Left ventricle myocardium inferior (tissue), 1 donor: ENCODE measurements around the gene PIPOX. TPM values are rescaled to one million over a fixed set of nuclear protein-coding genes. Genes with fewer than 3 reads are reported as not detected.

Source experiments
- DNase-seq: peaks from one replicate; pipeline ENCODE4 v3.0.0-alpha.2; 2020
- H3K27ac ChIP-seq: fragments of 200-600 bp; replicated peaks from 2 replicates; pipeline ENCODE4 v1.8.0; 2021
- H3K27me3 ChIP-seq: fragments of 200-600 bp; 2 replicates; pipeline ENCODE4 v1.8.0; 2021; ENCODE audit warnings: low read depth
- H3K36me3 ChIP-seq: fragments of 200-600 bp; 2 replicates; pipeline ENCODE4 v1.8.0; 2021
- H3K4me1 ChIP-seq: fragments of 200-600 bp; 2 replicates; pipeline ENCODE4 v1.8.0; 2021
- H3K4me3 ChIP-seq: fragments of 200-600 bp; 2 replicates; pipeline ENCODE4 v1.8.0; 2021; ENCODE audit warnings: mild to moderate bottlenecking, moderate library complexity
- H3K9me3 ChIP-seq: fragments of 200-600 bp; replicated peaks from 2 replicates; pipeline ENCODE4 v1.8.0; 2021
- intact Hi-C: fragments of 100-400 bp; cut with micrococcal nuclease; formaldehyde crosslinking; loops from one replicate; pipeline ENCODE4 v1.11.0; 2022
- total RNA-seq: library from RNA; stranded (reverse); fragmentation: NEBNext Ultra II Directional; extraction: Animal tissue kit (Norgen Biotek cat#: 25700); gene quantifications from one replicate; pipeline ENCODE4 v1.2.1, GENCODE V29; 2021
- TF ChIP-seq, protein P1 (sequence below): fragments of 200-600 bp; IDR thresholded peaks from 2 replicates; pipeline ENCODE4 v1.8.0; 2021; ENCODE audit warnings: antibody characterized with exemption, mild to moderate bottlenecking, borderline replicate concordance
- donor health status: DM: no; HTN: yes; CAD: no; lungs with severe emphysema.

The PIPOX gene
- total RNA-seq, 1 donor from 2014 or later = 0.60 TPM

DNA sequence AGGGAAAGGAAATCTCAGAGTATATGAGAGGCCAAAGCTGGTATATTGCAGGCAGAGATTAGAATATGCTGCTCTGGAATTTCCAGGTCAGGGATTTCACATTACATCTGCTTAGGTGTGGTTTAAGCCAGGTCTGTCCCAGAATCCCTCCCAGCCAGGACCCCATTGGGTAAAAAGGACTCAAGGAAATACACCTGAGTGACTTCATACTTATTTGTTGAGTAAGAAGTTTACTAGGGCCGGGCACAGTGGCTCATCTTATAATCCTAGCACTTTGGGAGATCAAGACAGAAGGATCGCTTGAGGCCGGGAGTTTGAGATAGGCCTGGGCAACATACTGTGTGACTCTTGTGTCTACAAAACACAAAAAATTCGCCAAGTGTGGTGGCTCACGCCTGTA lies 7.2 kb downstream of the PIPOX start:
- no peak overlapping the region for H3K4me3 ChIP-seq
- peaks cover 32% of the 10 kb centered on the region for H3K27me3 ChIP-seq
- no peaks in the 10 kb centered on the region for H3K36me3 ChIP-seq
- TF ChIP-seq, protein P1, sequence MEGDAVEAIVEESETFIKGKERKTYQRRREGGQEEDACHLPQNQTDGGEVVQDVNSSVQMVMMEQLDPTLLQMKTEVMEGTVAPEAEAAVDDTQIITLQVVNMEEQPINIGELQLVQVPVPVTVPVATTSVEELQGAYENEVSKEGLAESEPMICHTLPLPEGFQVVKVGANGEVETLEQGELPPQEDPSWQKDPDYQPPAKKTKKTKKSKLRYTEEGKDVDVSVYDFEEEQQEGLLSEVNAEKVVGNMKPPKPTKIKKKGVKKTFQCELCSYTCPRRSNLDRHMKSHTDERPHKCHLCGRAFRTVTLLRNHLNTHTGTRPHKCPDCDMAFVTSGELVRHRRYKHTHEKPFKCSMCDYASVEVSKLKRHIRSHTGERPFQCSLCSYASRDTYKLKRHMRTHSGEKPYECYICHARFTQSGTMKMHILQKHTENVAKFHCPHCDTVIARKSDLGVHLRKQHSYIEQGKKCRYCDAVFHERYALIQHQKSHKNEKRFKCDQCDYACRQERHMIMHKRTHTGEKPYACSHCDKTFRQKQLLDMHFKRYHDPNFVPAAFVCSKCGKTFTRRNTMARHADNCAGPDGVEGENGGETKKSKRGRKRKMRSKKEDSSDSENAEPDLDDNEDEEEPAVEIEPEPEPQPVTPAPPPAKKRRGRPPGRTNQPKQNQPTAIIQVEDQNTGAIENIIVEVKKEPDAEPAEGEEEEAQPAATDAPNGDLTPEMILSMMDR = no peak
- DNase-seq = no peak
- H3K4me1 ChIP-seq = no peaks in the 10 kb centered on the region
- H3K27ac ChIP-seq = no peak overlapping the region
- intact Hi-C loops = no loop called here
- no peaks in the 10 kb centered on the region for H3K9me3 ChIP-seq

DNA sequence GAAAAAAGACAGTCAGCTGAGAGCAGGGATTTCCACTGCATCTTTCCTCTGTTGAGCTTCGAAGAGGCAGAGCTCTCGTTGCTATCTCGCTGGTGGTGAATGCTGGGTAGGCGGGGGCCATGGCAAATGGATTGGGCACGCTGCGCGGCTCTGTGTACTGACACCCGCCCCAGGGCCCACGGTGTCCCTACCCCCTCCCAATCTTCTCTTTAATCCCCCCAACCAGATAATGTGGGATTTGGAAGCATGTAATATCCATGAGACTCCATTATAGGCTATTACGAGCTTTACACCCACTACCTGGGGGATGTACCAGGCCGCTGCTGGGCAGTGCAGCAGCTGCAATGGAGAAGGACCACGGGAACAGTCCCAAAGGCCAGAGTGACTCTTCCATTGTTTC lies 8.3 kb downstream of the PIPOX start:
- Histone ChIP-seq H3K9me3 (no peaks in the 10 kb centered on the region), H3K4me1 (no peaks in the 10 kb centered on the region), H3K36me3 (no peaks in the 10 kb centered on the region), H3K4me3 (no peak overlapping the region), H3K27ac (no peak overlapping the region), H3K27me3 (peaks cover 30% of the 10 kb centered on the region)
- TF ChIP-seq, protein P1 = no peak
- no peak for DNase-seq
- intact Hi-C loops = no loop called here

DNA sequence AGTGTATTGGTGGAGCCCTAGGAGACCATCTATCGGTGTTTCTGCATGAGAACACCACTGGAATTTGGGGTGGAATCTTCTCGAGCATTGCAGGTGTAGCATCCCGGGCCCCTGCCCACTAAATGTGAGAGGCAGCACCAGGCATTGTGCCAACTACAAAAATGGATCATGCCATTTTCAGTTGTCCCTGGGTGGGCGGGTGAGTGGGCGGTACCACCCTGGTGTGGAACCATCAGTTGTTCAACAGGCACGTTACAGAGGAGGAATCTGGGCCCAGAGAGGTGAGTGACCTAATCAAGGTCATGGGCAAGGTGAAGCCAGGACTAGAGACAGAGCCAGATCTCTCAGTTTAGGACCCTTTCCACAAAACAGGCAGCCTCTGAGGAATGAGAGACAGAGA lies 8.8 kb downstream of the PIPOX start:
- Histone ChIP-seq H3K4me3 (no peak overlapping the region), H3K36me3 (no peaks in the 10 kb centered on the region), H3K27ac (no peak overlapping the region), H3K4me1 (no peaks in the 10 kb centered on the region), H3K9me3 (no peaks in the 10 kb centered on the region), H3K27me3 (peaks cover 25% of the 10 kb centered on the region)
- TF ChIP-seq, protein P1 = no peak
- no peak for DNase-seq
- intact Hi-C loops = no loop called here

DNA sequence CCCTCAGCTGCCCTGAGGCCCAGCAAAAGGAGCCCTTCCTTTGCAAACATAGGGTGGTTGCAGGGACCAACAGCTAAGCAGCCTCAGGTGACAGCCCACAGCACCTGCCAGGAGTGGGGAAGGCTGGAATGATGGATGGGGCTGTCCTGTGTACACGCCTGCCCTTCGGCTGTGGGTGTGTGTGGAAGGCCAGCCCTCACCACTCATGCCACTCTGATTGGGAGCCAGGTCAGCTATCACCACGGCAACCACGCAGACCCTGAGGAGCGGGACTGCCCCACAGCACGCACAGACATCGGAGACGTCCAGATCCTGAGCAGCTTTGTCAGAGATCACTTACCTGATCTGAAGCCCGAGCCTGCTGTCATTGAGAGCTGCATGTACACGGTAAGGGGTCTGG lies 11.9 kb downstream of the PIPOX start:
- Histone ChIP-seq H3K9me3 (no peaks in the 10 kb centered on the region), H3K4me1 (no peaks in the 10 kb centered on the region), H3K27me3 (peaks cover 11% of the 10 kb centered on the region), H3K4me3 (no peak overlapping the region), H3K36me3 (no peaks in the 10 kb centered on the region), H3K27ac (no peak overlapping the region)
- intact Hi-C loops = no loop called here
- TF ChIP-seq, protein P1 = no peak
- no peak for DNase-seq

DNA sequence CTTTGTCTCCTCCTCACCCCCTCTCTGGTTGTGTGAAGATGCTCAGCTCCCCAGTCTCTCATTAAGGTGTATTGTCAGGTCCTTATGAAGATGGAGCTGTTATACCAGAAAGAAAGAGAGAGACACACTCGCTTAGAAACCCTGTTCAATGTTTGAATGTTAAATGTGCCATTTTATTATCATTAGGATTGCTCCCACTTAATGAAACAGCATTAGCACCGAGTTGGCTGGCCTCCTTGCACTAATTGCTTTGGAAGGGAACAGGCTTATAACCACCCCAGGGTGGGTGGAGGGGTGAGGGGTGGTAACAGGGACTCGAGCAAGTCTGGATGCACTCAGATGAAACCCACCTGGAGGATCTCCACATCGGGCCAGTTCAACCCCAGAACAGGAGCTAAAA lies 14.4 kb downstream of the PIPOX start:
- Histone ChIP-seq H3K36me3 (no peaks in the 10 kb centered on the region), H3K27ac (no peak overlapping the region), H3K27me3 (peaks cover 11% of the 10 kb centered on the region), H3K9me3 (no peaks in the 10 kb centered on the region), H3K4me1 (peaks cover 12% of the 10 kb centered on the region), H3K4me3 (no peak overlapping the region)
- intact Hi-C loops = no loop called here
- TF ChIP-seq, protein P1 = no peak
- DNase-seq = no peak

DNA sequence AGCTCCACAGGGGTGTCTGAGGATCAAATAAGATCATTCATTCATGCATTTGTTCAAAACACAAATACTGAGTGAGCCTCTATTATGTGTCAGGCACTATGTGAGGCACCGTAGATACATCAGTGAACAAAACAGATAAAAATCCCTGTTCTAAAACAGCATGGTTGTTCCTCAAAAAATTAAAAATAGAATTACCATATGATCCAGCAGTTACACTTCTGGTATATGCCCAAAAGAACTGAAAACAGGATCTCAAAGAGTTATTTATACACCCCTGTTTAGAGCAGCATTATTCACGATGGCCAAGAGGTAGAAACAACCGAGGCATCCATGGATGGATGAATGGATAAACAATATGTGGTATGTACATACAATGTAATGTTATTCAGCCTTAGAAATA lies 15.4 kb downstream of the PIPOX start:
- Histone ChIP-seq H3K27ac (no peak overlapping the region), H3K4me3 (no peak overlapping the region), H3K9me3 (no peaks in the 10 kb centered on the region), H3K27me3 (peaks cover 11% of the 10 kb centered on the region), H3K36me3 (no peaks in the 10 kb centered on the region), H3K4me1 (peaks cover 12% of the 10 kb centered on the region)
- no peak for DNase-seq
- intact Hi-C loops = no loop called here
- TF ChIP-seq, protein P1 = no peak
